GM12801 (cell line): ENCODE data around the gene NEUROD6.

Source experiments
- CTCF ChIP-seq: IDR thresholded peaks from one replicate; pipeline ENCODE4 v1.5.1; 2011; ENCODE audit warnings: control low read depth; ENCODE audit not compliant: insufficient read length; ENCODE audit errors: extremely low read depth

NEUROD6 gene

DNA sequence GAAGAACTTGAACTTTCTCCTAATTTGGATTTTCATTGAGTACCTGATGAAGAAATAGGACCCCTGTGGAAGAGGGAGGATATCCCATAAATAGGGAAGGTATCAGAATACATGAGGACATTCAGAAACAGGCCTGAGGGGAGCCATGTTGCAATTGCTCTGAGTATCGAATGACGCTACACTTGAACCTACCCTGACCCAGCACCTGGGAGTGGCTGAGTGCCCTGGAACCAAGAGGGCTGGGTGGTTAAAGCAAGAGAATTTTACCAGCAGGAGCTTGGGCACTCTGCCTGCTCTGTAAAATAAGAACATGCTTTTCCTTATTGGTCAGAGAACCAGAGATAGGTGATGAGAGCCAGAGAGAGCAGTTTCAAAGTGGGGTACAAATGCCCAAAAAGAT lies 7.2 kb downstream of the NEUROD6 start:
- TF ChIP-seq CTCF = no peak

DNA sequence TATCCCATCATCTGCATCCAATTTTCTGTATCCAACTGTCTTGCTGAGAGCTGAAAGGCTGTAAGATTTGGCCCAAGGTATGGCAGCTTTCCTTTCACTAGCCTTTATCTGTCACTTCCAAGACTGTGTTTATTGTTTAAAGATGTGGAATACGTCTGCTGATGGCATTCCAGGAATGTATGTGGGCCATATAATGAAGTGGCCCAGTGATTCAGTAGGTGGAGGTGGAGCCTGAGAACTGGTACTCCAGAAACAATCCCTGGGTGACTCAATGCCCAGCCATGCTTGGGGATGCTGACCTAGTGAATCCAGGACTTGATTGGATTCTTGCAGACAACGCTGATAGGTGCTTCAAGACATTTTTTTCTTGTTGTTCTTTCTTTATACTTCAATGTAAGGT lies 13.5 kb downstream of the NEUROD6 start:
- TF ChIP-seq CTCF = no peak

DNA sequence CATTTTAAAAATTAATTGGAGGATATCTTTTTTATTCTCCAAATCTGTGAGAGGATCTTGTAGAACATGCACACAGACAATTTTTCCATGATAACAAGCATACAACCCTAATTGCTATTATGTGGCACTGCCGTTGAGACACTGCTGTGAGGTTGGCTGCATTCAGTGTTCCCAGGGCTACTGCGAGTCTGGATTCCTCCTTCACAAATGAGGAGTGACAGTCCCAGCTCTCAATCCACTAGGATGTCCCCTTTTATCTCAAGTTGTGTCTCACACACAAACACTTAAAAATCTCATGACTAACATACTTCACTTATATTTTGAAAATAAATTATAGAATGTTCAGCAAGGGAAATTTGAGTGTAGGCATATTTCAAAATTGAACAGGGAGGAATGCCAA lies 14.1 kb downstream of the NEUROD6 start:
- TF ChIP-seq CTCF = no peak

DNA sequence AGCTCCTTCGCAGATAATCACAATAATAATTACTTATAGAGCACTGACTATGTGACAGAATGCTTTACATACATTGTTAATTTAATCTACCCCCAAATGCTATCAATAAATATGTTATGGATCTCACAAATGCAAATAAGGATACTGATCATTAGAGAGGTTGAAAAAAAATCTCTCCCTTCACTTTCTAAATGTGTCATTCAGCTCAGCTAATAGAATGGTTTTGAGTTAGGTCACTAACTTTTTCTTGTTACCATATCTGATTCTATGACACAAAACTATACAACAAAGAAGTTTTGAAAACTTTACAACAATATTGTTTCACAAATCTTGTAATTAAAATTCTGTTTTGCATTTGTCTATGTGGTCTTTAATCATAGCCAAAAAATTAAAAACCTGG lies 17.4 kb downstream of the NEUROD6 start:
- no peak for TF ChIP-seq CTCF

DNA sequence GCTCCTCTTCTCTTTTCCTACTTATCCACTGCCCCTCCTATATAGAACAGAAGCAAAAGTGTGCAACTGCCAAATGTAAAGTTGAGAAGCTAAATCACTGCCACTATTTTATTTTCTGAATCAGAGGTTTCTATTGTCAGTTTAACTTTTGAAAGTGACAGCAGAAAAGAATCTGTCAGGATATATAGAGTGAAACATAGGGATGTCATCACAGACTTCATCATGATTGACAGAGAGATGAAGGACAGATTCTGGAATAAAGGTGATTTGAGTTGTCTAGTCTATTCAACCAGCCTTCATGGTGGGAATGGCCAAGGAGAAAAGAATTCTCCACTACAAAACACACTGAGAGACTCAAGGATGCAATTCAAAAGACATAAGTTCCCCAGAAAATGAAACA lies 19.9 kb downstream of the NEUROD6 start:
- no peak for TF ChIP-seq CTCF

GRCh38 chr7:31318313-31318712 lies 22.2 kb downstream of the NEUROD6 start:
- no peak for TF ChIP-seq CTCF

DNA sequence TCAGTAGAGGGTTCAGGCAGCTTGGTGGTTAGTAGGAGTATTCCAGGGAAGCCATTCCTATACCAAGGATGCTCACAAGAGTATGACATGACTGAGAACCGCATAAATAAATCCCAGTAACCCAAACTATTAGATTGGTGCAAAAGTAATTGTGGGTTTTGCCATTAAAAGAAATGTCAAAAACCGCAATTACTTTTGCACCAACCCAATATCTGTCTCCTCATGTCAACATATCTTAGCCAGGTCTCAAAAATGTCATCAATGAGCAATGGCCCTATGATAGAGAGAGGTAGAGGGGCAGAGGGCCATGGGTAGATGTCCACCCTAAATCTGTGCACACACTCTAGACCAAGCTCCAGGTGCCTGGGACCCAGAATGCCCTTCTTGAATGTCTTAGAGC lies 23.6 kb downstream of the NEUROD6 start:
- no peak for TF ChIP-seq CTCF

DNA sequence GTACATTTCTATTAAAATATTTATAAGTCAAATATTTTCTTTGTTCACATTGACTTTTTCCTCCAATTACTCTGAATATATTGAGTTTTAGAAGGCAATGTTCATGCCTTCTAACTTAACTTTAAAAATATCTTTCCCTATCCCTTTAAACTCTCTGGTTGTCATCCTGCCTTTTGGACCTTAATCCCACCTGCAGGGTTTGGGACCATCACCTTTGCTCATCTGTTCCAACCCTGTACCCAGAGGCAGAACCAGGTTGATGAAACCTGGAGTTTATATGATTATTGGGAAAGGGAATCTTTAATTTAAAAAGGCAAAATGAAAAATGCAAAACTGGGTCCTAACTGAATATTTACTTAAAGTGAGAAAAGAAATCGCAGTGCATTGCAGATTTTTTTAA lies 24.8 kb downstream of the NEUROD6 start:
- no peak for TF ChIP-seq CTCF
